Testis (tissue), 3 donors: ENCODE data around the gene ACKR4. TPM values are rescaled to one million over a fixed set of nuclear protein-coding genes. Genes with fewer than 3 reads are reported as not detected.

ENCODE experiments used
- DNase-seq: peaks from one replicate; pipeline ENCODE4 v3.0.0-alpha.2; 2019
- H3K27ac ChIP-seq, 2 donors: fragments of 200-600 bp; sonication (generic); one replicate each; pipeline ENCODE4 v1.5.1; 2019
- H3K27me3 ChIP-seq: fragments of 200-600 bp; sonication (generic); one replicate; pipeline ENCODE4 v1.5.1; 2019
- H3K36me3 ChIP-seq: fragments of 200-600 bp; sonication (generic); one replicate; pipeline ENCODE4 v1.5.1; 2017; ENCODE audit warnings: low read depth; ENCODE audit errors: missing control alignments
- H3K4me1 ChIP-seq: fragments of 200-600 bp; sonication (generic); one replicate; pipeline ENCODE4 v1.5.1; 2019
- H3K4me3 ChIP-seq, 2 donors: fragments of 200-600 bp; sonication (generic); one replicate each; pipeline ENCODE4 v1.5.1; 2017 to 2019
- H3K9me3 ChIP-seq: fragments of 200-600 bp; sonication (generic); one replicate; pipeline ENCODE4 v1.5.1; 2017
- POLR2A ChIP-seq: fragments of 450-650 bp; IDR thresholded peaks from one replicate; pipeline ENCODE4 v1.6.1; 2017; ENCODE audit warnings: antibody characterized with exemption, mild to moderate bottlenecking, moderate library complexity
- WGBS, 2 donors: methylation state at CpG; one replicate each; pipeline ENCODE4 v1.1.5; 2018; 5-methylcytosine and 5-hydroxymethylcytosine counted together
- intact Hi-C: fragments of 100-400 bp; cut with DNase I; formaldehyde crosslinking; loops from one replicate; pipeline ENCODE4 v1.15.1; 2023; ENCODE audit warnings: low total_unique reads
- polyA plus RNA-seq: library from polyadenylated mRNA; stranded (reverse); fragments of 350-450 nt; fragmentation: Illumina TruSeq; extraction: RNeasy Lipid Tissue Mini Kit (QIAGEN cat#74804); gene quantifications from one replicate; pipeline ENCODE4 v1.2.3, GENCODE V29; 2014; ENCODE audit warnings: low read depth, low replicate concordance; ENCODE audit not compliant: insufficient read depth
- total RNA-seq, 2 donors: library from RNA; depleted of rRNA; stranded (reverse); fragments of >200 nt; gene quantifications; one replicate each; pipeline ENCODE4 v1.2.3, GENCODE V29; 2016
- TF ChIP-seq, protein P1 (sequence below), 3 experiments: fragments of 450-650 bp in 2 of 3; fragments of 200-600 bp in 1 of 3; sonication (generic) in 1 of 3; IDR thresholded peaks; one replicate each; pipeline ENCODE4 v1.5.1; 2016 to 2019; ENCODE audit warnings: antibody characterized with exemption in 3 of 3, mild to moderate bottlenecking in 2 of 3, moderate library complexity in 1 of 3

ACKR4 gene
- total and polyA plus RNA-seq, 3 donors from 2014 or later = 0.16 to 1.2 TPM; not detected in 1

DNA sequence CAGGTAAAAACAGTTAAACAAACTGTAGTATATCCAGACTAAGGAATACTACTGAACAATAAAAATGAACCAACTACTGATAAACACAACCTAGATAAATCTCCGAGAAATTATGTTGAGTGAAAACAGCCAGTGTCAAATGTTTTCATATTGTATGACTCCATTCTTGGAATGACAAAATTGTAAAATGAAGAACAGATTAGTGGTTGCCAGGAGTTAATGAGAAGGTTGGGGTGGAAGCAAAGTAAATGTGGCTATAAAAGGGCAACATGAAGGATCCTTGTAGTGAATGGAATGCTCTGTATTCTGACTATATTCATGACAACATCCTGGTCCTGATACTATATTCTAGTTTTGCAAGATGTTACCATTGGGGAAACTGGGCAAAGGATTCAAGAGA, 27.5 kb upstream of the ACKR4 start:
- intact Hi-C loops = no loop called here
- Histone ChIP-seq H3K4me3 (no peak overlapping the region), H3K27ac (no peak overlapping the region), H3K9me3 (no peaks in the 10 kb centered on the region), H3K4me1 (peaks cover 4% of the 10 kb centered on the region), H3K27me3 (no peaks in the 10 kb centered on the region), H3K36me3 (no peaks in the 10 kb centered on the region)
- no peak for TF ChIP-seq POLR2A
- TF ChIP-seq, protein P1, sequence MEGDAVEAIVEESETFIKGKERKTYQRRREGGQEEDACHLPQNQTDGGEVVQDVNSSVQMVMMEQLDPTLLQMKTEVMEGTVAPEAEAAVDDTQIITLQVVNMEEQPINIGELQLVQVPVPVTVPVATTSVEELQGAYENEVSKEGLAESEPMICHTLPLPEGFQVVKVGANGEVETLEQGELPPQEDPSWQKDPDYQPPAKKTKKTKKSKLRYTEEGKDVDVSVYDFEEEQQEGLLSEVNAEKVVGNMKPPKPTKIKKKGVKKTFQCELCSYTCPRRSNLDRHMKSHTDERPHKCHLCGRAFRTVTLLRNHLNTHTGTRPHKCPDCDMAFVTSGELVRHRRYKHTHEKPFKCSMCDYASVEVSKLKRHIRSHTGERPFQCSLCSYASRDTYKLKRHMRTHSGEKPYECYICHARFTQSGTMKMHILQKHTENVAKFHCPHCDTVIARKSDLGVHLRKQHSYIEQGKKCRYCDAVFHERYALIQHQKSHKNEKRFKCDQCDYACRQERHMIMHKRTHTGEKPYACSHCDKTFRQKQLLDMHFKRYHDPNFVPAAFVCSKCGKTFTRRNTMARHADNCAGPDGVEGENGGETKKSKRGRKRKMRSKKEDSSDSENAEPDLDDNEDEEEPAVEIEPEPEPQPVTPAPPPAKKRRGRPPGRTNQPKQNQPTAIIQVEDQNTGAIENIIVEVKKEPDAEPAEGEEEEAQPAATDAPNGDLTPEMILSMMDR (IDR thresholded peaks at IDR 0.05) = no peak
- 57 to 58% methylated on average over 1 of the region's 1 CpG for WGBS, 2 donors
- DNase-seq = no peak

GRCh38 chr3:132570016-132570415, 27.1 kb upstream of the ACKR4 start:
- no peak overlapping the region for H3K27ac ChIP-seq
- 75 to 78% methylated on average over 2 of the region's 2 CpGs for WGBS, 2 donors
- intact Hi-C loops = no loop called here

DNA sequence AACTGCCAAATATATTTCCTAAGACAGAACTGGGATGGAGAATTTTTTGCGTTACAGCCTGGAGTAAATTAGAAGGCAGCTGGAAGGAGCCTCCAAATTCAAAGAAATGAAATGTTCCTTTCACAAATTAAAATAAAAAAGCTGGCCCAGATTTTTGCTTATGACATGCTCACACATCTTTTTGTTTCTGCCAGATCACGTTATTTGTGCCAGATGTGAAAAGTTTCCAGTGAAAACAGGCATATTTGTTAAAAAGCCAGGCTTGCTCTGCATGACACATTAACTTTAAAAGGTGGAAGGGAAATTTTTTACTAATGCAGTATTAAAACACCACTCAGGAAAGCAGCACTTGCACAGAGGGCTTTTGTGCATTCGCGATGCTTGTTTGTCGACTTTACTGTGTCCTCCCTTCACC, 23.3 kb upstream of the ACKR4 start:
- Histone ChIP-seq H3K36me3 (no peaks in the 10 kb centered on the region), H3K27me3 (no peaks in the 10 kb centered on the region), H3K4me1 (peaks cover 10% of the 10 kb centered on the region), H3K9me3 (no peaks in the 10 kb centered on the region), H3K27ac (peak overlapping the region in 1 of 2 donors; percentile 52), H3K4me3 (no peak overlapping the region)
- DNase-seq = no peak
- intact Hi-C loops = no loop called here
- WGBS, 2 donors = 54 to 67% methylated on average over 5 of the region's 5 CpGs
- TF ChIP-seq POLR2A = no peak
- TF ChIP-seq, protein P1 (IDR thresholded peaks at IDR 0.05) = no peak

More at GRCh38 chr3:132570016-132570415, 27.1 kb upstream of the ACKR4 start:
- no peaks in the 10 kb centered on the region for H3K9me3 ChIP-seq
- H3K4me1 ChIP-seq = peaks cover 4% of the 10 kb centered on the region
- TF ChIP-seq POLR2A = no peak
- TF ChIP-seq, protein P1 (IDR thresholded peaks at IDR 0.05) = no peak
- no peaks in the 10 kb centered on the region for H3K27me3 ChIP-seq
- H3K36me3 ChIP-seq = no peaks in the 10 kb centered on the region
- no peak for DNase-seq
- no peak overlapping the region for H3K4me3 ChIP-seq

DNA sequence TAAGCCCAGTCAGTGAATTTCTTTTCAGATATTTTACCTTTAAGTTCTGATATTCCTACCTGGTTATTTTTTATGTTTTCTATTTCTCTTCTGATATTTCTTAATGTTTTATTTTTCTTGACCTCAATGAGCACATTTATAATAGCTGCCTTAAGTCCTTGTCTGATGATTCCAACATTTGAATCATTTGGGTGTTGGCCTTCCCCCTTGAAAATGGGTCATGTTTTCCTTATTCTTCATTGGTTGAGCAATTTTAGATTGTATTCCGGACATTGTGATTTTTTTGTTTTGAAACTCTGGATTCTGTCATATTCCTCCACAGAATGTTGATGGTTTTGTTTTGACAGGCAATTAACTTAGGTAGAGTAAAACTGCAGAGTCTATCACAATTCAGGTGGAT, 9.7 kb upstream of the ACKR4 start:
- H3K9me3 ChIP-seq = no peaks in the 10 kb centered on the region
- no peak overlapping the region for H3K4me3 ChIP-seq
- H3K27me3 ChIP-seq = no peaks in the 10 kb centered on the region
- no peak for TF ChIP-seq POLR2A
- TF ChIP-seq, protein P1 (IDR thresholded peaks at IDR 0.05) = no peak
- intact Hi-C loops = no loop called here
- no peaks in the 10 kb centered on the region for H3K36me3 ChIP-seq
- DNase-seq = no peak
- no peaks in the 10 kb centered on the region for H3K4me1 ChIP-seq
- H3K27ac ChIP-seq = no peak overlapping the region
- WGBS, 2 donors = 92 to 95% methylated on average over 1 of the region's 1 CpG

- Histone ChIP-seq H3K27ac (no peak overlapping the region), H3K36me3 (no peaks in the 10 kb centered on the region), H3K4me3 (no peak overlapping the region), H3K9me3 (no peaks in the 10 kb centered on the region), H3K4me1 (no peaks in the 10 kb centered on the region), H3K27me3 (no peaks in the 10 kb centered on the region)
- DNase-seq = no peak
- TF ChIP-seq POLR2A = no peak
- TF ChIP-seq, protein P1 (IDR thresholded peaks at IDR 0.05) = no peak
- intact Hi-C loops = no loop called here
Measured at GRCh38 chr3:132592216-132592615, 4.9 kb upstream of the ACKR4 start.
